DMS79 treated with DMSO at 0.1 percent for 48 hours (cell line): ENCODE data around the gene SUPV3L1.
"Not testable (repeated sequence)": the region's sequence is repeated elsewhere in the genome, so short reads cannot be mapped to it uniquely, and the experiment has no call there.

ENCODE experiments used
- DNase-seq: peaks from one replicate; lab custom pipeline; 2025; lab: John Stamatoyannopoulos, UW

SUPV3L1 gene

GRCh38 chr10:69232252-69232651 lies 52.2 kb downstream of the SUPV3L1 start:
- DNase-seq = no peak

- DNase-seq = no peak
Measured at GRCh38 chr10:69232736-69233480, 52.9 kb downstream of the SUPV3L1 start.

GRCh38 chr10:69234447-69234846 lies 54.4 kb downstream of the SUPV3L1 start:
- no peak for DNase-seq

GRCh38 chr10:69237528-69238159 lies 57.6 kb downstream of the SUPV3L1 start:
- DNase-seq = peak; percentile 14

- DNase-seq = no peak
Measured at GRCh38 chr10:69239136-69239535, 59.1 kb downstream of the SUPV3L1 start.

GRCh38 chr10:69239816-69240434 lies 59.9 kb downstream of the SUPV3L1 start:
- DNase-seq = no peak

- DNase-seq = no peak
Measured at GRCh38 chr10:69240455-69240854, 60.4 kb downstream of the SUPV3L1 start.

- no peak for DNase-seq
Measured at GRCh38 chr10:69241575-69241974, 61.5 kb downstream of the SUPV3L1 start.

GRCh38 chr10:69242040-69242851 lies 62.2 kb downstream of the SUPV3L1 start:
- DNase-seq = no peak

- no peak for DNase-seq
Measured at GRCh38 chr10:69242852-69243212, 62.8 kb downstream of the SUPV3L1 start.

- no peak for DNase-seq
Measured at GRCh38 chr10:69243817-69244216, 63.8 kb downstream of the SUPV3L1 start.

GRCh38 chr10:69246036-69246435 lies 66.0 kb downstream of the SUPV3L1 start:
- DNase-seq = no peak

GRCh38 chr10:69246581-69247312 lies 66.7 kb downstream of the SUPV3L1 start:
- no peak for DNase-seq

GRCh38 chr10:69247313-69247710 lies 67.3 kb downstream of the SUPV3L1 start:
- DNase-seq = no peak

- no peak for DNase-seq
Measured at GRCh38 chr10:69248117-69248730, 68.2 kb downstream of the SUPV3L1 start.

- no peak for DNase-seq
Measured at GRCh38 chr10:69250041-69250440, 70.0 kb downstream of the SUPV3L1 start.

GRCh38 chr10:69251417-69251816 lies 71.4 kb downstream of the SUPV3L1 start:
- DNase-seq = not testable (repeated sequence)

- DNase-seq = no peak
Measured at GRCh38 chr10:69253171-69253570, 73.1 kb downstream of the SUPV3L1 start.

GRCh38 chr10:69254877-69255276 lies 74.8 kb downstream of the SUPV3L1 start:
- DNase-seq = no peak
